Stimulated activated naive CD4-positive, alpha-beta T cell (primary cell): ENCODE measurements around the gene PUM1.
A peak's percentile ranks its signal among the peaks of the same experiment; 100 is the strongest.

ENCODE experiments used
- DNase-seq, 6 experiments: peaks; one replicate each; lab custom pipeline; 2025; lab: John Stamatoyannopoulos, UW

Gene PUM1

GRCh38 chr1:30929135-30929889 lies 136.2 kb downstream of the PUM1 start:
- peak in 4 of 6 experiments; percentile 16 to 57 (median 28) for DNase-seq

GRCh38 chr1:30928789-30929134 lies 136.8 kb downstream of the PUM1 start:
- no peak for DNase-seq

GRCh38 chr1:30928171-30928570 lies 137.3 kb downstream of the PUM1 start:
- no peak for DNase-seq

- DNase-seq, result no peak
These were observed 138.1 kb downstream of the PUM1 start for GRCh38 chr1:30927448-30927847.

GRCh38 chr1:30923597-30923996 lies 141.9 kb downstream of the PUM1 start:
- no peak for DNase-seq

GRCh38 chr1:30920827-30921226 lies 144.7 kb downstream of the PUM1 start:
- DNase-seq, result no peak

GRCh38 chr1:30919025-30919881 lies 146.3 kb downstream of the PUM1 start:
- DNase-seq, result no peak

- no peak for DNase-seq
These were observed 149.2 kb downstream of the PUM1 start for GRCh38 chr1:30916296-30916695.

- no peak for DNase-seq
These were observed 149.9 kb downstream of the PUM1 start for GRCh38 chr1:30915491-30916230.

- no peak for DNase-seq
These were observed 150.6 kb downstream of the PUM1 start for GRCh38 chr1:30914931-30915330.

- DNase-seq, result no peak
These were observed 151.0 kb downstream of the PUM1 start for GRCh38 chr1:30914587-30914922.

- no peak for DNase-seq
These were observed 152.4 kb downstream of the PUM1 start for GRCh38 chr1:30912913-30913652.

- no peak for DNase-seq
These were observed 153.3 kb downstream of the PUM1 start for GRCh38 chr1:30912224-30912623.

- DNase-seq, result peak in 2 of 6 experiments; percentile 15
These were observed 154.2 kb downstream of the PUM1 start for GRCh38 chr1:30911059-30911954.

GRCh38 chr1:30909365-30910068 lies 156.0 kb downstream of the PUM1 start:
- DNase-seq, result peak in 1 of 6 experiments; percentile 9

GRCh38 chr1:30908696-30909364 lies 156.7 kb downstream of the PUM1 start, which contains the start of gene SDC3:
Gene SDC3 (minus strand): TSS chr1:30908758. CDS start chr1:30908586, 172 bp downstream.
- DNase-seq, result no peak

- DNase-seq, result no peak
These were observed 157.2 kb downstream of the PUM1 start for GRCh38 chr1:30908316-30908695.

- no peak for DNase-seq
These were observed 157.8 kb downstream of the PUM1 start for GRCh38 chr1:30907481-30908315.
